NT2/D1 (cell line): ENCODE measurements around the gene GSG1L.

Source experiments
- YY1 ChIP-seq: IDR thresholded peaks from 2 replicates; pipeline ENCODE4 v1.6.1; 2011; ENCODE audit not compliant: insufficient read length, insufficient read depth
- ZNF274 ChIP-seq: IDR thresholded peaks from 2 replicates; pipeline ENCODE4 v1.6.1; 2011; ENCODE audit warnings: mild to moderate bottlenecking, low read depth, low read length

DNA sequence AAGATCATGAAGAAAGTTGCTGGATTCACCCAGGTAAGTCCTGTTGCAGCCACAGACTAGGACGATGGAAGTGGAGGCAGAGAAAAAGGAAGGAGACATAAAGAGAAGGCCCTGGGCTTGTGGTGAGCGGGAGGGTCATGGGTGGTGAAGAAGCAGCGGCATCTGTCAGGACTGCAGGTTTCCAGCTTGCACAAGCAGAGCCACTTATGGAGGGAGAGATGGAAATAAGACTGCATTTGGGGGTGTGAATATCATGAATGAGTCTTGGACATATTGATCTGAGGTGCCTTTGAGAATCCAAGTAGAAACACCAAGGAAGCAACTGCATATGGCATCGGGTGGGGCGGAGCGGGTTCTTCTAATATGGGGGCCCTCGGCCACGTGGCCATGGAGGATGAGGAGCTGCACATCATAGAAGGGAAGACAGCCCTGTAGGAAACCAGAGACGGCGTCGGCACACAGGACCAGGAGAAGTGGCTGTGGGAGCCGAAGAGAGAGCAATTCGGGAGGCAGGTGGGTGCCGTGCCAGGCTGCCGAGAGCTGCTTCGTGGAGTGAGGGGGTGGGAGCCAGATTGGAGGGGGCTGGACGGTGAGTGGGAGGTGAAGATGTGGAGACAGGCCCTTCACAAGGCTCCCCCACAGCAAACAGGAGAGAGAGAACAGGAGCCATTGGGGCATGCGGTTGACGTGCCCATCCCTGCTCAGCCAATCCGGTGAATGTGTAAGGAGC lies 243.5 kb downstream of the GSG1L start:
- TF ChIP-seq YY1, result no peak
- TF ChIP-seq ZNF274, result no peak
